Upper lobe of right lung (tissue), 1 donor: Measurements from ENCODE around the gene MYO5B. TPM values are rescaled to one million over a fixed set of nuclear protein-coding genes. Genes with fewer than 3 reads are reported as not detected.

Experiments used
- ATAC-seq: fragments of 200-7000 bp; cut with Tn5 transposase; one replicate; pipeline ENCODE4 v1.9.1; 2020; ENCODE audit warnings: mild to moderate bottlenecking, moderate library complexity
- DNase-seq: peaks from one replicate; pipeline ENCODE4 v3.0.0-alpha.2; 2020
- H3K27ac ChIP-seq: fragments of 200-600 bp; one replicate; pipeline ENCODE4 v1.8.0; 2022
- H3K27me3 ChIP-seq: fragments of 200-600 bp; one replicate; pipeline ENCODE4 v1.8.0; 2022; ENCODE audit warnings: mild to moderate bottlenecking
- H3K36me3 ChIP-seq: fragments of 200-600 bp; one replicate; pipeline ENCODE4 v1.8.0; 2022
- H3K4me1 ChIP-seq: fragments of 200-600 bp; one replicate; pipeline ENCODE4 v1.8.0; 2022
- H3K4me3 ChIP-seq: fragments of 200-600 bp; one replicate; pipeline ENCODE4 v1.8.0; 2022; ENCODE audit warnings: mild to moderate bottlenecking
- H3K9me3 ChIP-seq: fragments of 200-600 bp; one replicate; pipeline ENCODE4 v1.8.0; 2022
- CTCF ChIP-seq: fragments of 200-600 bp; IDR thresholded peaks from one replicate; pipeline ENCODE4 v1.8.0; 2022; ENCODE audit warnings: antibody characterized with exemption
- intact Hi-C: fragments of 100-400 bp; cut with DNase I; formaldehyde crosslinking; loops from one replicate; pipeline ENCODE4 v1.11.0; 2022
- total RNA-seq: library from RNA; stranded (reverse); fragmentation: NEBNext Ultra II Directional; extraction: Animal tissue kit (Norgen Biotek cat#: 25700); gene quantifications from one replicate; pipeline ENCODE4 v1.2.1, GENCODE V29; 2021
- donor health status: DM: no; HTN: yes; CAD: no; lungs with severe emphysema.

Gene MYO5B
- total RNA-seq, 1 donor from 2014 or later, result 31.6 TPM

DNA sequence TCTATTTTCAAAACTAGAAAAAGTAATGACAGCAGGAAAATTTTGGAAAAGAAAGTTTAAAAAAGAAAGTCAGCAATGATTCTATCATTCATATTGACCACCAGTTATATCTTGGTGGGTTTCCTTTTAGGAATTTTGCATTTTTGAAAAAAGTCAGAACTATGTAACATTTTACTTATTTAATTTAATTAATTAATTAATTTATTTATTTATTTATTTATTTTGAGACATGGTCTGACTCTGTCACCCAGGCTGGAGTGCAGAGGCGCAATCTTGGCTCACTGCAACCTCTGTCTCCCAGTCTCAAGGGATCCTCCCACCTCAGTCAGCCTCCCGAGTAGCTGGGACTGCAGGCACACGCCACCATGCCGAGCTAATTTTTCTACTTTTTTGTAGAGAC, 231.7 kb downstream of the MYO5B start:
- no peaks in the 10 kb centered on the region for H3K27me3 ChIP-seq
- no peak for TF ChIP-seq CTCF
- H3K4me3 ChIP-seq, result no peak overlapping the region
- H3K4me1 ChIP-seq, result no peaks in the 10 kb centered on the region
- ATAC-seq (no peak), DNase-seq (no peak)
- H3K36me3 ChIP-seq, result no peaks in the 10 kb centered on the region
- H3K9me3 ChIP-seq, result no peaks in the 10 kb centered on the region
- intact Hi-C loops, result no loop called here
- no peak overlapping the region for H3K27ac ChIP-seq

GRCh38 chr18:49961271-49961670, 233.7 kb downstream of the MYO5B start:
- intact Hi-C loops, result no loop called here
- H3K4me1 ChIP-seq, result no peaks in the 10 kb centered on the region
- no peak overlapping the region for H3K27ac ChIP-seq
- H3K9me3 ChIP-seq, result no peaks in the 10 kb centered on the region
- no peak overlapping the region for H3K4me3 ChIP-seq
- no peak for TF ChIP-seq CTCF
- DNase-seq (no peak), ATAC-seq (no peak)
- no peaks in the 10 kb centered on the region for H3K36me3 ChIP-seq
- no peaks in the 10 kb centered on the region for H3K27me3 ChIP-seq

DNA sequence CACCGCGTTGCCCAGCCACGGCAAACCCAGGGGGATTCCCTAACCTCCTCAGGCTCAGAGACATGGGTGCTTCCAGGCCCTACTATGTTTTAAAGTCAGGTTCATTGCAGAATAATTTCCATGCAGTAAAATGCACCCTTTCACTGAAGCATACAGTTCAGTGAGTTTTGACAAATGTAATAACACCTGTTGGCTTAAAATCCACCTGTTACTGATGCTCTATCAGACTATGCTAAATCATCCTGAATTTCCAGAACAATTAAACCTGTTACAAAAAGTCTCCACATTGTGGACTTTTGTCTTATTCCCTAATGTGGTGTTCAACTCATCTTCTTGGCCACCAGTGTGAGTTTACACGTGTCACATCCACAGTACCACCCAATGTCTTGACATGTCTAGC, 234.6 kb downstream of the MYO5B start:
- DNase-seq (no peak), ATAC-seq (no peak)
- Histone ChIP-seq H3K27ac (no peak overlapping the region), H3K4me3 (no peak overlapping the region), H3K9me3 (no peaks in the 10 kb centered on the region), H3K36me3 (no peaks in the 10 kb centered on the region), H3K4me1 (no peaks in the 10 kb centered on the region), H3K27me3 (no peaks in the 10 kb centered on the region)
- TF ChIP-seq CTCF, result no peak
- intact Hi-C loops, result no loop called here

DNA sequence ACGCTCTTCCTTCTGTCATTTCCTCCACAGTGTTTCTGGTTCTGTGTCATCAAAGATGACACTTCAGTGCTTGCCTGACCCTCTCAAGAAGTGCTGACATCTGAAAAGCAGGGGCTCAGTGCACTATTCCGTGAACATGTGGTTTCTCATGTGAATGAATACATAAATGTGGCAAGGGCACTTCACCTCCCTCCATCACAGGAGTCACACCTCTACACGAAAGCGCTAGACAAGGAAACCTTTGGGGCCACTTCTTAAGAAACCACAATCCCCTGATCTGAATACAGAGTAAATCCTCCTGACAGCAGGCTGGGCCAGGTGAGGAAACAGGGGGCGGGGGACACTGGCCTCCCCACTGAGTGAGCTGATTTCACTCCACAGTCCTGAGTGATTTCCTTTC, 235.8 kb downstream of the MYO5B start:
- intact Hi-C loops, result no loop called here
- no peaks in the 10 kb centered on the region for H3K27me3 ChIP-seq
- no peaks in the 10 kb centered on the region for H3K9me3 ChIP-seq
- TF ChIP-seq CTCF, result no peak
- no peaks in the 10 kb centered on the region for H3K4me1 ChIP-seq
- ATAC-seq, result no peak
- no peak overlapping the region for H3K27ac ChIP-seq
- H3K36me3 ChIP-seq, result no peaks in the 10 kb centered on the region
- no peak for DNase-seq
- H3K4me3 ChIP-seq, result no peak overlapping the region

DNA sequence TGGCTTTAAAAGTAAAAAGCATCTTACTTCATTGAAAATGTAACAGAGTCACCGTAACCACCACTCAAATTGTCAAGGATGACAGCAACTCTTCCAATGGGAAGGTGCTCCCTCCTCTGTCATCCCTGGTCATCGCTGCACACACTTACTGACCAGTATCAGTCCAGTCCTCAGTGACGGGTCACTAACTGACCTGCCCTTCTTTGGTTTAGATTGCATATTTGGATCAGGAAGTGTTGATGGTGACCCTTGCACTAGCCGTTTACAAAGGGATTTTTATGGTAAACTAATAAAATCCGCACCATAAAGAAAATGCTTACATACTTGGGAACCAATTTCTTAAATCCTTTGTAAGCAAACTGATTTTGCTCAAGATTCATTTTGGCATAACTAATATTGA, 239.7 kb downstream of the MYO5B start:
- no peak for TF ChIP-seq CTCF
- Histone ChIP-seq H3K9me3 (no peaks in the 10 kb centered on the region), H3K4me1 (no peaks in the 10 kb centered on the region), H3K27me3 (no peaks in the 10 kb centered on the region), H3K4me3 (no peak overlapping the region), H3K27ac (no peak overlapping the region), H3K36me3 (no peaks in the 10 kb centered on the region)
- DNase-seq (no peak), ATAC-seq (no peak)
- intact Hi-C loops, result no loop called here

DNA sequence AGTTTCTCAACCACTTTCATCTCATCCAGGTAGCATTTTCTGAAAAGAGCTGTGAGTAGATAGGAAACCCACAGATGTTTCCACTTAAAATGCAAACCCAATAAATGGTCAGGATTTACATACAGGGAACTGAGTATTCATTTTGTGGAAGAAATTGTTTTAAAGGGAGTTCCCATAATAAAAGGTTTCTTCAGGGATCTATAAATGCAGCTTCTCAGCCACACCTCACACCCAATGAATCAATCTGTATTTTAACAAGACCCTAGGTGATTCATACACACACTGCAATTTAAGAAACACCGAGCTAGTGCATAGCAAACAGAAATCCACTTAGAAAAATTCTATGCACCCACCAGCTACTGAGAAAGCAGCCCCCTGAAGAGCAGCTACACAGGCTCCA, 241.6 kb downstream of the MYO5B start:
- TF ChIP-seq CTCF, result no peak
- Histone ChIP-seq H3K4me3 (no peak overlapping the region), H3K27me3 (no peaks in the 10 kb centered on the region), H3K9me3 (no peaks in the 10 kb centered on the region), H3K4me1 (no peaks in the 10 kb centered on the region), H3K36me3 (no peaks in the 10 kb centered on the region), H3K27ac (no peak overlapping the region)
- intact Hi-C loops, result no loop called here
- DNase-seq (no peak), ATAC-seq (no peak)
